ENCODE measurements around the gene ZNF628.

The ZNF628 gene

GRCh38 chr19:55449469-55449868 lies 26.9 kb upstream of the ZNF628 start:
- DNase-seq (ENCODE audit: low read depth in 1 of 2, low spot score in 1 of 2), result no peak

GRCh38 chr19:55451163-55451964 lies 25.1 kb upstream of the ZNF628 start:
- DNase-seq (ENCODE audit: low read depth in 1 of 2, low spot score in 1 of 2), result no peak

- DNase-seq (ENCODE audit: low read depth in 1 of 2, low spot score in 1 of 2), result no peak
These were observed 24.3 kb upstream of the ZNF628 start for GRCh38 chr19:55451965-55452748.

GRCh38 chr19:55452749-55453346 lies 23.6 kb upstream of the ZNF628 start:
- DNase-seq (ENCODE audit: low read depth in 1 of 2, low spot score in 1 of 2), result peak in 1 of 2 donors; percentile 14

GRCh38 chr19:55453511-55454260 lies 22.7 kb upstream of the ZNF628 start:
- no peak for DNase-seq (ENCODE audit: low read depth in 1 of 2, low spot score in 1 of 2)

GRCh38 chr19:55454787-55455243 lies 21.6 kb upstream of the ZNF628 start:
- peak in 1 of 2 donors; percentile 23 for DNase-seq (ENCODE audit: low read depth in 1 of 2, low spot score in 1 of 2)

- DNase-seq (ENCODE audit: low read depth in 1 of 2, low spot score in 1 of 2), result no peak
These were observed 20.7 kb upstream of the ZNF628 start for GRCh38 chr19:55455576-55456235.

- no peak for DNase-seq (ENCODE audit: low read depth in 1 of 2, low spot score in 1 of 2)
These were observed 20.1 kb upstream of the ZNF628 start for GRCh38 chr19:55456347-55456746.

- DNase-seq (ENCODE audit: low read depth in 1 of 2, low spot score in 1 of 2), result no peak
These were observed 18.5 kb upstream of the ZNF628 start for GRCh38 chr19:55457683-55458457.

- no peak for DNase-seq (ENCODE audit: low read depth in 1 of 2, low spot score in 1 of 2)
These were observed 16.9 kb upstream of the ZNF628 start for GRCh38 chr19:55459551-55459949.

GRCh38 chr19:55459950-55460657 lies 16.3 kb upstream of the ZNF628 start:
- no peak for DNase-seq (ENCODE audit: low read depth in 1 of 2, low spot score in 1 of 2)

- no peak for DNase-seq (ENCODE audit: low read depth in 1 of 2, low spot score in 1 of 2)
These were observed 15.7 kb upstream of the ZNF628 start for GRCh38 chr19:55460670-55461258.

GRCh38 chr19:55461259-55461973 lies 15.0 kb upstream of the ZNF628 start, which contains the start of gene ISOC2:
Gene ISOC2, minus strand, starts transcription at chr19:55461642. Its CDS starts 5,156 bp downstream, at chr19:55456486.
- DNase-seq (ENCODE audit: low read depth in 1 of 2, low spot score in 1 of 2), result peak; percentile 100

GRCh38 chr19:55461974-55462626 lies 14.3 kb upstream of the ZNF628 start:
- no peak for DNase-seq (ENCODE audit: low read depth in 1 of 2, low spot score in 1 of 2)

- no peak for DNase-seq (ENCODE audit: low read depth in 1 of 2, low spot score in 1 of 2)
These were observed 13.7 kb upstream of the ZNF628 start for GRCh38 chr19:55462722-55463121.

- no peak for DNase-seq (ENCODE audit: low read depth in 1 of 2, low spot score in 1 of 2)
These were observed 12.8 kb upstream of the ZNF628 start for GRCh38 chr19:55463583-55464031.

GRCh38 chr19:55464039-55464661 lies 12.3 kb upstream of the ZNF628 start:
- no peak for DNase-seq (ENCODE audit: low read depth in 1 of 2, low spot score in 1 of 2)
